ENCODE data around the gene PLA2G4E. TPM values are rescaled to one million over a fixed set of nuclear protein-coding genes. Genes with fewer than 3 reads are reported as not detected.

The PLA2G4E gene
- total RNA-seq, 1 experiment from 2014 or later, result not detected

DNA sequence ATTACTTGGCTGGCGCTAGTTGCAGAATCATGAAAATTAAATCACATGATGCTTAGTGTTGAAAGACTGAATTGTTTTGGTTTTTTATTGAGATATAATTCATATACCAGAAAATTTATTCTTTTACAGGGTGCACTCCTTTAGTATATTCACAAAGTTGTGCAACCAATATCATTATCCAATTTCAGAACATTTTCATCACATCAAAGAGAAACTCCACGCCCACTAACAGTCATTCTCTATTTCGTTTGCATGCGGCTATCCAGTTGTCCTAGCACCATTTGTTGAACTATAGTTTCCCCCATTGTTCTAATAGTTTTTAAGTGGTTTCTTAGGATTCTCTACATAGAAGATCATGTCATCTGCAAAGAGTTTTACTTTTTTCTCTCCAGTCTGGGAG lies 52.1 kb downstream of the PLA2G4E start:
- DNase-seq (ENCODE audit: low spot score), result no peak
- in situ Hi-C loops (cut with HindIII; ENCODE audit: low sequenced_read_pairs), result no loop called here

DNA sequence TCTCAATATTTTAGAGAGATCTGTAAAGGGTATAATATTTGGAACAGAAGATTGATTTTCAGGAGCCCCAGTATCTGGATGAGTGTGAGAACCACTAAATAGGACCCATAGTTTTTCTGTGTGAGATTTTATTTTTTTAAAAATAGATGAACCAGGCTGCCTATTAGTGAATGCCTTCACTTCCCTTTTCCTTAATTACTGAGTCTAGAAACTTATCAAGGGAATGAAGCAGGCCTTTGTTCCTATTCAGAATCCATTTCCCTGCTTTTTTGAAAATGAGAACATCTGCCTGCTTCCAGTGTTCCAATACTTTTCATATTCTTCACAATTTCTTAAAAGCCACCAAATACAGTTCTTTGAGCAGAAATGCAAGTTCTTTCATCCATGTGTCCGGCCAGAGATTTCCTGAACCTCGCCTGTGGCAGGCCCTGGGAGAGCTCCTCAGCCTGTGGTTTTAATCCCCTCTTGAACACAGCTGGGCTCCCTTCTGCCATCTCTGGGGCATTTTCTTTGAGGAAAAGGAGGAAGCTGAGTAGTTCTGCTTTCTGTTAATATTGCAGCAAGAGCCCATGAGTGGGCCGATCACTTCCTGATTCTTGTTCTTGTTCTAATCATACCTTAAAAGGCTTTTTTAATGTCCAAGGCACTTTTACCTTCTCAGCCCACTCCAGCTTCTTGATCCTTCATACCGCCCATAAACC lies 53.2 kb downstream of the PLA2G4E start:
- no peak for DNase-seq (ENCODE audit: low spot score)
- in situ Hi-C loops (cut with HindIII; ENCODE audit: low sequenced_read_pairs), result no loop called here

- in situ Hi-C loops (cut with HindIII; ENCODE audit: low sequenced_read_pairs), result no loop called here
- DNase-seq (ENCODE audit: low spot score), result no peak
These were observed 53.8 kb downstream of the PLA2G4E start for GRCh38 chr15:41966920-41967465.

GRCh38 chr15:41966414-41966812 lies 54.4 kb downstream of the PLA2G4E start:
- DNase-seq (ENCODE audit: low spot score), result no peak
- in situ Hi-C loops (cut with HindIII; ENCODE audit: low sequenced_read_pairs), result no loop called here

- peak; percentile 17 for DNase-seq (ENCODE audit: low spot score)
- in situ Hi-C loops (cut with HindIII; ENCODE audit: low sequenced_read_pairs), result no loop called here
These were observed 55.1 kb downstream of the PLA2G4E start for GRCh38 chr15:41965441-41966413.

GRCh38 chr15:41961595-41962202 lies 59.1 kb downstream of the PLA2G4E start:
- no peak for DNase-seq (ENCODE audit: low spot score)
- in situ Hi-C loops (cut with HindIII; ENCODE audit: low sequenced_read_pairs), result no loop called here

GRCh38 chr15:41961001-41961518 lies 59.8 kb downstream of the PLA2G4E start:
- in situ Hi-C loops (cut with HindIII; ENCODE audit: low sequenced_read_pairs), result no loop called here
- no peak for DNase-seq (ENCODE audit: low spot score)

GRCh38 chr15:41958002-41958420 lies 62.8 kb downstream of the PLA2G4E start:
- DNase-seq (ENCODE audit: low spot score), result no peak
- in situ Hi-C loops (cut with HindIII; ENCODE audit: low sequenced_read_pairs), result no loop called here

DNA sequence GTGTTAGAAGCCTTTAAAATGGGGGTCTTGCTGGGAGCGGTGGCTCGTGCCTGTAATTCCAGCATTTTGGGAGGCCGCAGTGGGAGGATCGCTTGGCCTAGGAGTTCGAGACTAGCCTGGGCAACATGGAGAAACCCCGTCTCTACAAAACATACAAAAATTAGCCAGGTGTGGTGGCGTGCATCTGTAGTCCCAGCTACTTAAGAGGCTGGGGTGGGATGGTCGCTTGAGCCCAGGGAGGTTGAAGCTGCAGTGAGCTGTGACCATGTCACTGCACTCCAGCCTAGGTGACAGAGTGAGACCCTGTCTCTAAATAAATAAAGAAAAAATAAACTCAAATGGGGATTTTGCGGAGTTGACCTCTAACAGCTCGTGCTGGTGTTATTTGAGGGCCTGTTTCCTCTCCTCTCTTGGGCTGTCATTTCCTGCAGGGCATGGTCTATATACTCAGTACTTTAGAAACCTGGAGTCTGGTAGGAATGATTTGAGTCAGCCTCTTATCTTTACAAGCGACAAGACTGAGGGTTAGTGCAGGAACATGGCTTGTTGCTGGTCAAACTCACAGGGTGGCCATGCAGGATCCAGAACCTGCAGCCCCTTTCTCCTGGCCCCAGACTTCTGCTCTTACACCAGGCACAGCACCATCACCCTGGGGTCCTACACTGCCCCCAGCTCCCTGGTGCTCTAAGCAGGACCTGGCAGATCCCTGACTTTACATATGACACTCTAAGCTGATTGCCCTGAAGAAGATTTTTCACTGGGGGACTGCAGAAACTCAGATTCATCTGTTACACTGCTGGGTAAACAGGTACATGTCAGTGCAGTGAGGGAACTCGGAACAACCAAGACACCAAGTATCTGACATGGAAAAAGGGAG lies 63.6 kb downstream of the PLA2G4E start:
- no peak for DNase-seq (ENCODE audit: low spot score)
- in situ Hi-C loops (cut with HindIII; ENCODE audit: low sequenced_read_pairs), result no loop called here

GRCh38 chr15:41955807-41956525 lies 64.9 kb downstream of the PLA2G4E start:
- DNase-seq (ENCODE audit: low spot score), result no peak
- in situ Hi-C loops (cut with HindIII; ENCODE audit: low sequenced_read_pairs), result no loop called here

- no peak for DNase-seq (ENCODE audit: low spot score)
- in situ Hi-C loops (cut with HindIII; ENCODE audit: low sequenced_read_pairs), result no loop called here
These were observed 65.7 kb downstream of the PLA2G4E start for GRCh38 chr15:41955100-41955499.

DNA sequence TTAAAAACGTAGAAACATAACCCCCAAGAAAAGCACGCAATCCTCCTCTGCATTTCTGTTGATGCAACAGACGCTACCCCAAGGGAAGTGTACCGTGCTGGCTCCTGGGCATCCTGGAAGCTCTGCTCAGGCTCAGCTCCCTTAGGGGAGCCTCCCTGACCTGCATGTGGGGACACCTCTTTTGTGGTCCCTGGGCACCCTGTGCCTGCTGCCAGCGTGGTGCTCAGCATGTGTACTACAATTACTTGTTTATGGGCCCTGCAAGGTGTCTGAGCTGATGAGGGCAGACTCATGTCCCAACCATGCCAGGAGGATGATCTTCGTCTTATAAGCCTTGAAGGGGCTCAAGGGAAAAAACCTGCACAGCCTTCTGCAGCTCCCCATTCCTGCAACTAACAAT lies 66.8 kb downstream of the PLA2G4E start:
- in situ Hi-C loops (cut with HindIII; ENCODE audit: low sequenced_read_pairs), result no loop called here

GRCh38 chr15:41952013-41952563 lies 68.8 kb downstream of the PLA2G4E start:
- no peak for DNase-seq (ENCODE audit: low spot score)
- in situ Hi-C loops (cut with HindIII; ENCODE audit: low sequenced_read_pairs), result no loop called here

More for the DNA sequence above, 66.8 kb downstream of the PLA2G4E start:
- DNase-seq (ENCODE audit: low spot score), result no peak

DNA sequence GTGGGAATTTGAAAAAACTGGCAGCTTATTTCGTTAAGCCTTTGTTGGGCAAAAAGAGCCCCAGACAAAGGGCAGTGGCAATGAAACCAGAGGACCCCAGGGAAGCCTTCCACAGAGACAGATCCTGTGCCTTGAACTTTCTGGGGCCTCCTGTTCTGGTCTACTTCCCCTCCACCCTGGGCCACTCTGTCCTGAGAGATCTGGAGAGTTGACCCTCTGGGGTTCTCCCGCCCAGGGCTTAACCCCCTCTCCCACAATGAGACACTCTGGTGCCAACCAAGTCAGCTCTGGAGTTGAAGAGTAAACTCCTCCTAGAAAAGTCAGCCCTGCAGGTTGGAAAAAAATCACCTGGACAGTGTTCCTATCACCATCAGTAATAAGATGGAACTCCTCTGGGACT lies 69.3 kb downstream of the PLA2G4E start:
- DNase-seq (ENCODE audit: low spot score), result no peak
- in situ Hi-C loops (cut with HindIII; ENCODE audit: low sequenced_read_pairs), result no loop called here

DNA sequence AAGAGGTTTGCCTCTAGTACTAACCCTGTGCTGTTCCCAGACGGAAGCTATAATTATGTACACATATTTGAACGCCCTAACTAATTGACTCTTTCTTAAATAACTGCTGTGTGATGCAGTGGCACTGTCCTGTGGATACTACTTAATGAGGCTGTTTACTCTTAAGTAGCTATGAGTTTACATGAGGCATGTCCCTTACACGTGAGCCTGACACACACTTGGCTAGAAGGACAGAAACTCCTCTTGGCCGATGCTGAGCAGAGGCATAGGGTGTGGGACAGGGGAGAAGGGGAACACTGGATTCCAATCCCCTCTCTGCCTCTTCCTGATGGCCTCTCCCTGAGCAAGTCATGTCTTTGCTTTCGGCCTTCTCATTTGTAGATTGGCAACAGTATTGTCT lies 70.4 kb downstream of the PLA2G4E start:
- no peak for DNase-seq (ENCODE audit: low spot score)
- in situ Hi-C loops (cut with HindIII; ENCODE audit: low sequenced_read_pairs), result no loop called here

- DNase-seq (ENCODE audit: low spot score), result no peak
- in situ Hi-C loops (cut with HindIII; ENCODE audit: low sequenced_read_pairs), result no loop called here
These were observed 70.7 kb downstream of the PLA2G4E start for GRCh38 chr15:41950127-41950483.

GRCh38 chr15:41949401-41950126 lies 71.3 kb downstream of the PLA2G4E start:
- no peak for DNase-seq (ENCODE audit: low spot score)

More at GRCh38 chr15:41949401-41950126, 71.3 kb downstream of the PLA2G4E start:
- in situ Hi-C loops (cut with HindIII; ENCODE audit: low sequenced_read_pairs), result no loop called here

Measured in G401 (cell line).